ENCODE measurements around the gene CXCL12.
A peak's percentile ranks its signal among the peaks of the same experiment; 100 is the strongest.

Gene CXCL12

DNA sequence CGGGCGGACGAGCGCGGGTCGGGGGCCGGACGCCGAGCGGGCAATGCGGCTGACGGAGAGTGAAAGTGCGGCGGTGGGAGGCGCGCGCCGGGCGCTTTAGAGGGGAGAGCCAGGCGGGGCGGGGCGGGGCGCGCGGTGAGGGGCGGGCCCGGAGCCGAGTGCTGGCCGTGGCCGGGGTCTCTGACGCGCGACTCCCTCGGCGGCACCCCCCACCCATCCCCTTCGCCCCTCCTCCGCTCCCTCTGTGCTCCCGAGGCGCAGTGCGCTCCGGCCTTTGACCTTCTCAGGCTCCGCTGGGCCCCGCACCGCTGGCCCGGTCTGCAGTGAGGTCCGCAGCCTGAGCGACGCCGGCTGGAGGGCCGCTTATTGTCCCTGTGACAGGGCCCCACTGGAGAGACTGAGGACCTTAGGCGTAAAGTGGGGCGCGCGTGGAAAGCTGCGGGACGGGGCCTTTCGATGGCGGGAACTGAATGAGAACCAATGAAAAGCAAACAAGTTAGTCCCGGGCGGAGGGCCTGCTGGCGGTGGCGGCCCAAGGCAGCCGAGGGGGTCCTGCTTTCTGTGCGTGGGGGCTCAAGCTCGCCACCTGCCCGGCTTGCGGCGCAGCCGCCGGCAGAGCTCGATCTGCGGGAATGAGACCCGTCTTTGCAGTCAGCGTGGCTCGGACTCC lies at the start of gene CXCL12:
Gene CXCL12, minus strand, starts transcription at position 72 of the 670 bp plus-strand sequence. CDS start 92 bp downstream, outside the sequence.
- peak; percentile 73 for DNase-seq (ENCODE audit: low spot score)

DNA sequence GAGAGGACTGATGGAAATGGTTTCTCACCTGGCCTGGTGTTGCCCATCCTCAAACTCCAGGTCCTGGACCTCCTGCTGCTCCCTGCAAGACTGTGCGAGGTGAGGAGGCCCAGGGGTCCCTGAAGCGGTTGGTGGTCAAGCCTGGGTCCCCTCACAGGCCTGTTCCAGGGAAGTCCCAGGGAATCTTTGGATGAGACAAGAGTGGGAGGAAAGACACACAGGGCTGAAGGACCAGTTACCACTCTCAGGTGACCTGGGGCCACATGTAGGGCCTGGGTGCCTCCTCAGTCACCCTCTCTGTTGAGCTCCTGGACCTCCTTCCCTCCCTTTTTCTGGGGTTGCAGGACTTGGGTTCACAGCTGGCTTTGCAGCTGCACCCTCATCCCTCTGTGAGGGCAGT lies 42.6 kb upstream of the CXCL12 start:
- no peak for DNase-seq (ENCODE audit: low spot score)

DNA sequence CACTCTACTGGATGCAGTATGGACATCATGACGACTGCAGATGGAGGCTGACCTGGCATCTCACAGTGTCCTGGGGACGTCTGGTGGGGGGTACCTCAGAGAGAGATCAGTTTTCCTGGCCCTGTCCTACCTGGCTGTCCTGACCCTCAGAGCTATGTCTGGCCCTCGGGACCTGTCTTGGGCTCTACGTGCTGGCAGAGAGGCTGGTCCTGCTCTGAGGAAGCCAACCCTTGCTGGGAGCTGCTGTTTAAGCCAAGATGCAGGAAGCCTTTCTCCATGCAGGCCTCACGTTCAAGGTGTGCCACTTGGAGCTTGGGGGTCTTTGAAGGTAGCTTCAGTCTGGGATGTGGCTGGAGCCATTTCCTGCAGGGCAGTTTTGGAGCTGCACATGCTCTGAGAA lies 42.1 kb upstream of the CXCL12 start:
- DNase-seq (ENCODE audit: low spot score) = no peak

DNA sequence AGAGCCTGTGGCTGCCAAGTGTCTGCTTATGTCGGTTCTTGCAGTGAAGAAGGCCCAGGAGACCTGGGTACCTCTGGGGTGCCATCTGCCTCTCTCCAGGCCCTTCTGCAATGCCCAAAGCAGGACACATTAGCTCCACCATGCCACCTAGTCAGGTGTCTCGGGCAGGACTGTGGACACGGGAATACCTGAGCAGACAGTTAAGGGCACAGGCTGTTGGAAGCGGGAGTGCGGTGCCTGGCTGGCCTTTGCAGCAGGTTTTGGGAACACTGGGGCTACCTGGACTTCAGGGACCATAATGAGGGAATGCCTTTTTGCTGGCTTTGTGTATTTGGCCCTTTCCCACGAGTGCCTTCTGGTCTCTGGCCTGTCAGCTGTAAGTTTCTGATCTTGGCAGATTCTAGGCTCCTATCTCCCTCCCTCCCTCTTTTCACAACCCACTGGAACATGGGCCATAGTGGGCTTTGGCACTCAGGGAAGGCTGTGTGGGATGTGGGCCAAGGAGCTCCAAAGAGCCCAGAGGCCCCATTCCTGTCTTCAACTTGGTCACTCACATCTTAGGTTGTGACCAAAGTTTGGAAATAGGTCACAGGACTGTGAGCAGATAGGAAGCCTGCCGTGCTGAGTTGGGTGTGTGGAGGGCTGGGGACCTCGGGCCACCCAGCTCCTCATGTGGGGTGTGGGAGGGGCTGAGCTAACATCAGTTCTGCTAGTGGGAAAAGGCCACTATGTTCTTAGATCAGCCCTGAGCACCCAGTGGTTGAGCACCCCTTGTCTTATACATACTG lies 41.5 kb upstream of the CXCL12 start:
- peak; percentile 15 for DNase-seq (ENCODE audit: low spot score)

DNA sequence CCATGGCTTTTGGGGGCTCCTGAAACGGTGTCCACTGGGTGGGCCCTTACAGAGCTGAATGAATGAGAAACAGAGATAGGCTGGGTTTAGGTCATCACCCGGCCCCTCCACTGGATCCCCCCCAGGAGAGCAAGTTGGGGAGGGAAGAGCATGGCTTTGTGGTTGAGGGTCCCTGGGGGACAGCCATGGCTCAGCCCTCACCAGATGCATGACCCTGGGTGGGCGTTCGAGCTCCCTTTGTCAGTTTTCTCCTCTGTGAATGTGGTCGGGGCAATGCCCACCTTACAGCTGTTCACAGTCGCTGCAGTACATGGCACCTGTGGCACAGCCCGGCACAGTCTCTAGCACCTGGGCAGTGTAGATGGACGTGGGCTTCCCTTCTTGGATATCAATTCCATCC lies 40.6 kb upstream of the CXCL12 start:
- DNase-seq (ENCODE audit: low spot score) = peak; percentile 30

DNA sequence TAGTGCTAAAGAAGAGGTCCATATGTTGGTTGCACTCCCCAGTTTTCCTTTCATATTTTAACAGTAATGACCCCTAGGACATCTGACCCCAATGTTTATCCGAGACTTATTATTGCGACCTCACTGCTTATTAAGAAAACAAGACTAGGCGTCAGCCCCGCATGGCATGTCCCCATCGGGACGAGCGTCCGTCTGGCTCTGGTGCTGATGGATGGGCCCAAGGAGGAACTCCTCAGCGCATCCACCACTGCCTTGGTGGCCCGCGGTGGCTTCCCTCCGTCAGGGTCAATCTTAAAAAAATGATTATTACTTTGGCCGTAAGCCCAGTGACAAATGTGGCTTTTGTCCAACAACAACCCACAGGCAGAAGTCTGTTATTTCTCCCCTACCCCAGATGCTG lies 40.1 kb upstream of the CXCL12 start:
- no peak for DNase-seq (ENCODE audit: low spot score)

DNA sequence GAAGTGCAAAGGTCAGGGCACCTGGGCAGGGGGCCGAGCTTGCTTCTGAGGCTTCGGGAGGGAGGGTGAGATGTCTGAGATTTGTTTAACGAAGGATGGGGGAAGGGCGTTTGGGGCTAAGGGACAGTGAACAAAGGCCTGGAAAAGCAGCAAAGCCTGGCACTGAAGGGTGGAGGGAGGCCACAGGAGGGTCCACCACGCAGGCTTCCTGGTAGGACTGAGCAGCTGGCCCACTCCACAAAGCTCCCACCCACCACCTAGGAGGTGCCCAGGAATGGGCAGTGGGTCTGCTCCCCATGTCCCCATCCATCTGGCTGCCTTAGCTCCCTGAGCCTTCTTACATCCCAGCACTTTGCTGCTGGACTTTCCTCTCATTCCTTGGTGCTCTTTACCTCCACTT lies 39.4 kb upstream of the CXCL12 start:
- peak; percentile 29 for DNase-seq (ENCODE audit: low spot score)

DNA sequence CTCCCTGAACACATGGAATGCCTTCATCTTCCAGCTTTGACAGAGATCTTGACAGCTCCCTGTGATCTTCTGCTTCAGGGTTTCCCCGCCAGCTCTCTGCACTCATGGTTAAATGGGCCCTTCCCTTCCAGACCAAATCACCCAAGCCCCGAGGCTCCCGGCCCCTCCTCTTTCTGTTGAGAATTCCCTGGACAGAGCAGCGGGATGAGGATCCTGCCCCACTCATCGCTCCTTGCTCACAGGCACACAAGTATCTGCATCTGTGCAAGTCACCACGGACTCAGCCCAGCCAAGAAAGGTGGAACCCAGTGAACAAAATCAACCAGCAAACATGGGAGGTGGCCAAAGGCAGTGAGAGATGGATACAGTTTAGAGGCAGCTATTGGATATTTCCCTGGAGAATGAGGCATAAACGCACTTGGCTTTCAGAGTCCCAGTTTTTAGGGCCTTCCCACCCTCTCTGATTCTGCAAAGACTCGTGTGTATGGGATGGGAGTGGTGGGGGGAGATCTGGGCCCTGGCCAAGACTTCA lies 37.7 kb upstream of the CXCL12 start:
- DNase-seq (ENCODE audit: low spot score) = peak; percentile 36

DNA sequence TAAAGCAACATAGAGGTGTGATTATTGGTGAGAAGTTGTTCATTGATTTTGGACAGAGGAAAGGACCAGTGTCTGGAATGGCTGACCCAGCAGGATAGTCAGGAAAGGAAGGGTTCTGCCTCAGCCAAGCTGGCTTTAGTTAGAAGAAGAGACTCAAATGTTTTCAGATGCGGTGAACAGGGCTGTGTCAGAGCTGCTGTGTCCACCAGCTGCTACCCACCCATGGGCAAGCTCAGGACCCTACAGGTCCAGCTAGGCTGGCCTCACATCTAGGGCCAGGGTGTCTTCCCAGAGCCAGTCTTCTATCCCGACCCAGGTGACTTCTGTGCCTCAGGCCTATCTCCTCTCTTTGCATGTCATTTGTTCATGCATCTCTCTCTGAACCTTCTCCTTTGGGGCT lies 37.3 kb upstream of the CXCL12 start:
- peak; percentile 21 for DNase-seq (ENCODE audit: low spot score)

DNA sequence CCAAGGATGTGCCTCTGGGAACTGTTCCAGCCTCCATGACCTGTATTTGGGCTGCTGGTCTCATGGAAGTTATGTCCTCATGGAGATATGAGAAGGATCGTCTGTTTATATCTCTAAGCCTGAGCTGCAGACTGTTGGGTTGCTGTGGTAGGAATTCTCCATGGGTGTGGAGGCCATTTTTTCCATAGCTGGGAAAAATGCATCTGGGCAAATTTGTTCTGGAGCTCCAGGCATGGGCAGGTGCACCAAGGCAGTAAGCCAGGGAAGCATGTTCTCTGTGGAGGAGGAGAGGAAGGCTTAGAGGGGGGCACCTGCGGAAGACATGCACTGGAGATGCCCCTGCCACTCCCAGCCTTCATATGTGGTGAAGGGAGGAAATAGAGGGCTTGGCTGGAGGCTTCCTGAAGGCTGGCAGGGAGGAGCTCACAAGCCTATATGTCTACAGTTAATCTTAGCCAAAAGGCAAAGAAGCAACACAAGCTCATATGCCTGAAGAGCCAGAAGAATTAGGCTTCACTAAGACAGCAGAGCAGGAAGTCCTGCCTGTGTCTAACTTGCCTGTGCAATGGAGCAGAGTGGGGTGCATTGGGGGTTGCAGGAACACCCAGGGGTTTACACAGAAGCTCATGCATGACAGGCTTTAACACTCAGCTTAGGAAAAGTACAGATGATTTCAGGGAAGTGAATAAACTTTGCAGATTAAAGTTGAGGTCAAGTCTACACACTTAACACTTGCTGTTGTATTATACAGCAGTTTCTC lies 35.1 kb upstream of the CXCL12 start:
- no peak for DNase-seq (ENCODE audit: low spot score)

DNA sequence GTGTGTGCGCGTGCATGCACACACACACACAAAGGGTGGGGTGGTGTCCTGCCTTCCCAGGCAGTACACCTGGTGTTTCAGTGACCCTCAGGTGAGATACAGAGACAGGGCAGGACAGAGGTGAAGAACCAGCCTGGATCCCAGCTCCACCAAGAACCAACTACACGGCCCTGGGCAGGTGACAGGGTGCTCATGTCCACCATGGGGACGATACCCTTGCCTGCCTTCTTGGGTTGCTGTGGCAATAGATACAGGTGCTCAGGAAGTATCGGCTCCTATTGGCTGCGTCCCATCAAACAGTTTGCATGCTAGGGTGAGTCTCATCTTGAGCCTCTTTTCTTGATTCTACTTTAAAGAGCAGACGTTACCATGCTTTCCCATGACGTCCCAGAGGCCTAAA lies 33.7 kb upstream of the CXCL12 start:
- peak; percentile 19 for DNase-seq (ENCODE audit: low spot score)

DNA sequence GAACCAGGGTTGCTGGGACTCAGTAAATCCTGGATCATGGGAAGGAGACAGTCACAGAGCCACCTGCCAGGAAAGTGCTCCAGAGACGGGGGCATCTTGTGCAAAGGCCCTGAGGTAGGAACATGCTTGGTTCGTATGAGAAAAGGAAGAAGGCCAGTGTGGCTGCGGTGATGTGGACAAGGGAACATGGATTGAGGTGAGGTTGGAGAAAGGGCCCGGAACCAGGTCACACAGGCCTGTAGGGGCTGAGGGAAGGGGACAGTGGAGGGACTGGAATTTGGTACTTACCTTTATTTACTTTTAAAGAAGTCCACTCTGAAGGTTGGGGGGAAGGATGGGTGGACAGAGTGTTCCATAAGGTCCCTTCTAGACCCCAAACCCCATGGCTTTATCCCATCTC lies 32.9 kb upstream of the CXCL12 start:
- no peak for DNase-seq (ENCODE audit: low spot score)

DNA sequence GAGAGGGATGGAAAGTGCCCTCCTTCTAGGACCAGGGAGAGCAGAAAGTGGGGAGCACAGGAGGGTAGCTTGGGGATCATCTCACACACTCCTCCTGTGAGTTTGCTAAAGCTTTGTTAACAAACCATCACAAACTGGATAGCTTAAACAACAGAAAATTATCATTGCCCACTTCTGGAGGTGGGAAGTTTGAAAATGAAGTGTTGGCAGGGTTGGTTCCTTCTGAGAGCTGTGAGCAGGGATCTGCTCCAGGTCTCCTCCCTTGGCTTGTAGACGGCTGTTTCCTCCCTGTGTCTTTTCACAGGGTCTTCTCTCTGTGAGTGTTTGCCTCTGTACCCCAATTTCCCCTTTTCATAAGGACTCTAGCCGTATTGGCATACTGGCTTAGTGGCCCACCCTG lies 32.0 kb upstream of the CXCL12 start:
- no peak for DNase-seq (ENCODE audit: low spot score)

DNA sequence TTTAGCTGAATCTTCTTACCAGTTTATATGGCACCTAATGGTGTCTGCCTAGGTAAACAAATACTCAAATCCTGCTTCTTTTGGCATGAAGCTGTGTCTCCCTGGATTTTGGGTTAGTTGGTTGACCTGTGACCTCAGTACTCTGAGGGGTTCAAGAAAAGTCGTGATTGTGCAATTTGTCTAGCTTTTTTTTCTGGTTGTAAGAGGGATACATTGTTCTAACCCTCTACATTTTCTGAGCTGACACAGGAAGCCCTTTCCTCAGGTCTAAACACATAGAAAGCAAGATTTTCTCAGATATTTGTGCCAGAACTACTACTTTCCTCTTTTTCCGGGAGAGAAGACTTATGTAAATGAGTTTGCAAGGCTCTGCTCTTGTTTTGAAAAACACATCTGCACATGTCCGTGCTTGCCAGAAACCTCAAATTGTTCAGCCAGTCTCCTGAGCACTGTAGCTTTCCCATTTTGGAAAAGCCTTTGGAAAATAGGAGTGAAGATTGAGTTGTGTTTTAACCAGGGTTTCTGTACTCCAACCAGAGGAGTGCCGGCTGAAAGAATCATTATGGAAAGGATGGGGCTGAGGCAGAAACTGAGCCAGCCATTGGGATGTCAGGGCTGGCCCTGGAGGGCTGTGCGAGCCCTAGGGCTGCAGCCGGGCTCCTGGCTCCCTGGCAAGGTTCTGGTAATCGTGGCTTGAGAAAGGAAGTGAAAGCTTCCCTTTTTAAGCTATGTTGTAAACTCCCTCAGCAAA lies 31.3 kb upstream of the CXCL12 start:
- DNase-seq (ENCODE audit: low spot score) = peak; percentile 24

DNA sequence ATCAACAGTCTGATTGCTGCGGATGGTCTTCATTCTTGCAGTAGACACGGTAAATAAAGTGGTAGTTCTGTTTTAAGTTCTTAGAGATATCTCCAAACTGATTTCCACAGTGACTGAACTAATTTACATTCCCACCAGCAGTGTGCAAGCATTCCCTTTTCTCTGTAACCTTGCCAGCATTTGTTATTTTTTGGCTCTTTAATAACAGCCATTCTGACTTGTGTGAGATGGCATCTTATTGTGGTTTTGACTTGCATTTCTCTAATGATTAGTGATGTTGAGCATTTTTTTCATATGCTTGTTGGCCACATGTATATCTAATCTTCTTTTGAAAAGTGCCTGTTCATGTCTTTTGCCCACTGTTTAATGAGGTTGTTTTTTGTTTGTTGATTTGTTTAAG lies 30.2 kb upstream of the CXCL12 start:
- DNase-seq (ENCODE audit: low spot score) = no peak

DNA sequence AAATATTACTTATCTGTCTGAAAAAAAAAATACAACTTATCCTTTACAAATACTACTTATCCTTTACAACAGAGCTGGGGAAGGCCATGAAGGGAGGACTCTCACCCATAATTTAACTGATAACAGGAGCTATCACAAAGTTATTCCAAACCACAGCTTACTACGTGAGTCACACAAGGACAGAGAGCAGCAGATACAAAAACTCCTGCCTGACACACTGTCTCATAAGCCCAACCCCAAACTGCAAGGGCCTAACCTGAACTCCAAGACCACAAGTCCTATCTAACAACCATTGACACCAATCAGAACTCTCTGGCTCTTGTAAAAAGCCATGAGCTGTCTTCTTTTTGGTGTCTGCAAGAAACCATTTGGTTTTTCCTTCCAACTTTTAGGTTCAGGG lies 28.5 kb upstream of the CXCL12 start:
- DNase-seq (ENCODE audit: low spot score) = no peak

DNA sequence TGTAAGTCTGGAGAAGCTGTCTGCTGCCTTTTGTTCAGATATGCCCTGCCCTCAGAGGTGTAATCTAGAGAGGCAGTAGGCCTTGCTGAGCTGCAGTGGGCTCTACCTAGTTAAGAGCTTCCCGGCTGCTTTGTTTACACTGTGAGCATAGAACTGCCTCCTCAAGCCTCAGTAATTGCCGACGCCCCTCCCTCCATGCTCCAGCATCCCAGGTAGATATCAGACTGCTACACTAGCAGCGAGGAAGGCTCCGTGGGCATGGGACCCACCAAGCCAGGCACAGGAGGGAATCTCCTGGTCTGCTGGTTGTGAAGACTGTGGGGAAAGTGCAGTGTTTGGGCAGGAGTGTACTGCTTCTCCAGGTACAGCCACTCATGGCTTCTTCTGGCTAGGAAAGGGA lies 26.4 kb upstream of the CXCL12 start:
- DNase-seq (ENCODE audit: low spot score) = no peak

DNA sequence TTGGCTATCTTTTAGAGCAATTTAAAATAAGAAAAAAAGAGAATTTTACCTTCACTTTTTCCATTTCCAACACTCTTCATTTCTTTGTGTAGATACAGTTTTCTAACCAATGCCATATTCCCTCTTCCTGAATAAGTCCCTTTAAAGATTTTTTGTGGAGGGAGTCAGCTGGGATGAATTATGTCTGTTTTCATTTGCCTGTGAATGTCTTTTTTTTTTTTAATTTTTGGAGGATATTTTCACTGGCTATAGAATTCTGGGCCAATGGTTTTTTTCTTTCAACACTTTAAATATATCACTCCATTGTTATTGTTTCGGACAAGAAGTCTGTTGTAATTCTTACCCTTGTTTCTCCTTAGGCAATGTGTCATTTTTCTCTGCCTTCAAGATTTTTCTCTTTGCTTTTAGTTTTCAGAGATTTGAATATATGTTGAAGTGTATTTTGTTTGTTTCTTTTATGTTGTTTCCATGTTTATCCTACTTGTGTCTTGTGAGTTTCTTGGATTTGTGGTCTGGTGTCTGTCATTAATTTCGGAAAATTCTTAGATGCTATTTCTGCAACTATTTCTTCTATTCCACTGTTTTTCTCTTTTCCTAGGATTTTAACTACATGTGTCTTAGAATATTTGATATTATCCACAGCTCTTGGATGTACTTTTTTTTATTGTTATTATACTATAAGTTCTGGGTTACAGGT lies 20.0 kb upstream of the CXCL12 start:
- DNase-seq (ENCODE audit: low spot score) = no peak

DNA sequence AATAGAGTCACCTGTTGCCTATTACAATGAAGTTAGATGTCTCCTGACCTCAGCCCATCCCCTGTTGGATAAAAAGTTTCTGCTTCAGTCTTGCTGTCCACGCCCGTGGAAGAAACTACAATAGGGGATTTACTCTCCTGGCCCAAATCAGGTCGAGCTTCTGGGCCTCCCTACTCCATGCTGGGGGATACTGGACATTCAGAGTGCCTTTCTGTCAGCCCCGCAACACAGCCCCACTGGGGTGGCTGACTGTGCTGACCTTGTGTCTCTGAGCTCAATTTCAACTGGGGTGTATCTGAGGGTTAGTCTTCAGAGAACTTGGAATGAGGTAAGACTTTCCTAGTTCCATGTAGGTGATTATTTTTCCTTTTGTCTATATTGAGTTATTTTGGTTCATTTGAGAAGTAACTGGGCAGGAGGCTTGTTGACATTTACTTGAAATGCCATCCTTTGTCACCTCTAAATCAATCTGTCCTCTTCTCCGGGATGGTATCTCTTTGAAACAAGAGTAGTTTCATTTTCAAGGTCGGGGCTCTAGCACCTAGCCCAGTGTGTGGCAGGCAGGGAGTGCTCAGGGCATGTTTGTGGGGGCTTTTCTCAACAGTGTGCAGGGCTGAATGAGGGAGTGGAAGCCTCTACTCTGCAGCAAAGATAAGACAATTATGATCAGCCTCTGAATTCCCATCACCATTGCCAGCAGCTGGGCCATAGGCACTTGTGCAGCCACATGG lies 17.7 kb upstream of the CXCL12 start:
- no peak for DNase-seq (ENCODE audit: low spot score)

DNA sequence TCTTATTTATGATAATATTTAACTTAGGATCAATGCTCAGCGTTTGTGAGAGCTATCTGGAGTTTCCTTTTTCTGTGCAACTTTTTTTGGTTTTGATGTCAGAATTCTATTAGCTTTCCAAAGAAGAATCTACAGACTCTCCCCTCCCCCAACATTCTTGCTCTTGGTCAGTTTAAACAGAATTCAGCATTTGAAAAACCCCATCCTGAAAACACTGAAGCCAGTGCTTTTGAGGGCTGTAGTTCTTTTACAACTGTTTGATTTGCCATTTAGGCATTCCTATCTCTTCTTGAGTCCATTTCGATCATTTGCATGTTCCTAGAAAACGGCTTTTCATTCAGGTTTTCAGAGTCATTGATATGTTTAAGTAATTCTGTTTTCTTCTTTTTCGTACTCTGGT lies 15.6 kb upstream of the CXCL12 start:
- no peak for DNase-seq (ENCODE audit: low spot score)
